Gastrocnemius medialis (tissue), 4 donors: ENCODE measurements around the gene VAMP1.

Source experiments
- POLR2A ChIP-seq, 2 donors: fragments of 450-650 bp; IDR thresholded peaks; one replicate each; pipeline ENCODE4 v1.6.1; 2017; ENCODE audit warnings: antibody characterized with exemption in 2 of 2, mild to moderate bottlenecking in 2 of 2, moderate library complexity in 2 of 2
- TF ChIP-seq, protein P1 (sequence below), 5 experiments: fragments of 450-650 bp in 3 of 5; fragments of 200-600 bp in 2 of 5; sonication (generic) in 2 of 5; IDR thresholded peaks in 4 of 5; conservative IDR thresholded peaks in 1 of 5; 1 replicate in 4 of 5; 2 replicates in 1 of 5; pipeline ENCODE4 v1.5.1; 2016 to 2019; ENCODE audit warnings: antibody characterized with exemption in 5 of 5, mild to moderate bottlenecking in 3 of 5, moderate library complexity in 3 of 5

DNA sequence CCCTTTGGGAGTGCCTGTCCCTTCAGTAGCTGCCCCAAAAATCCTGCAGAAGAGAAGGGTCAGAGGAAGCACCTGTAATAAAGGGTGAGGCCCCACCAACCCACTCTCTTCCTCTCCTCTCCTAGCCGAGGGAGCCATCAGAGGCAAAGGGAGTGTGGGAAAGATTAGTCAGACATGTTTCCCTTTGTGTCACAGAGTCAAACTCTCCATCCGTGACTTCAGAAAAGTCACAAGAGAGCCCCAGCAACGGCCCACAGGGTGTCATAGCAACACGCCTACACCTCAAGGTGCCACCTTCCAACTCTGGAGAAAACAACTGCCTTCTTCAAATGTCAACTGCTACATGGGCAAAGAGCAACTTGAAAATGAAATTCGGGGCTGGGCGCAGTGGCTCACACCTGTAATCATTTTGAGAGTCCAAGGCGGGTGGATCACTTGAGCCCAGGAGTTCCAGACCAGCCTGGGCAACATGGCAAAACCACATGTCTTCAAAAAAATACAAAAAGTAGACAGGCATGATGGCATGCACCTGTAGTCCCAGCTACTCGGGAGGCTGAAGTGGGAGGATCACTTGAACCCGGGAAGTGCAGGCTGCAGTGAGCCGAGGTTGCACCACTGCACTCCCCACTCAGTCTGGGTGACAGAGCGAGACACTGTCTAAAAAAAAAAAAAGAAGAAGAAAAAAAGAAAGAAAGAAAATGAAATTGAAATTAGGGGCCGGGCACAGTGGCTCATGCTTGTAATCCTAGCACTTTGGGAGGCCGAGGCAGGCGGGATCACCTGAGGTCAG lies 43.4 kb downstream of the VAMP1 start:
- TF ChIP-seq, protein P1, sequence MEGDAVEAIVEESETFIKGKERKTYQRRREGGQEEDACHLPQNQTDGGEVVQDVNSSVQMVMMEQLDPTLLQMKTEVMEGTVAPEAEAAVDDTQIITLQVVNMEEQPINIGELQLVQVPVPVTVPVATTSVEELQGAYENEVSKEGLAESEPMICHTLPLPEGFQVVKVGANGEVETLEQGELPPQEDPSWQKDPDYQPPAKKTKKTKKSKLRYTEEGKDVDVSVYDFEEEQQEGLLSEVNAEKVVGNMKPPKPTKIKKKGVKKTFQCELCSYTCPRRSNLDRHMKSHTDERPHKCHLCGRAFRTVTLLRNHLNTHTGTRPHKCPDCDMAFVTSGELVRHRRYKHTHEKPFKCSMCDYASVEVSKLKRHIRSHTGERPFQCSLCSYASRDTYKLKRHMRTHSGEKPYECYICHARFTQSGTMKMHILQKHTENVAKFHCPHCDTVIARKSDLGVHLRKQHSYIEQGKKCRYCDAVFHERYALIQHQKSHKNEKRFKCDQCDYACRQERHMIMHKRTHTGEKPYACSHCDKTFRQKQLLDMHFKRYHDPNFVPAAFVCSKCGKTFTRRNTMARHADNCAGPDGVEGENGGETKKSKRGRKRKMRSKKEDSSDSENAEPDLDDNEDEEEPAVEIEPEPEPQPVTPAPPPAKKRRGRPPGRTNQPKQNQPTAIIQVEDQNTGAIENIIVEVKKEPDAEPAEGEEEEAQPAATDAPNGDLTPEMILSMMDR (IDR thresholded peaks at IDR 0.05 in 4 of 5, conservative IDR thresholded peaks at IDR 0.05 in 1 of 5): no peak
- no peak for TF ChIP-seq POLR2A (IDR thresholded peaks at IDR 0.05)
